Suppressor macrophage (primary cell): Measurements from ENCODE around the gene LY6G5C.

Source experiments
- DNase-seq, 4 experiments: peaks; one replicate each; pipeline ENCODE4 v3.0.0-alpha.2; 2020 to 2022

The LY6G5C gene

GRCh38 chr6:31691078-31691463 lies 10.2 kb upstream of the LY6G5C start:
- DNase-seq = no peak

DNA sequence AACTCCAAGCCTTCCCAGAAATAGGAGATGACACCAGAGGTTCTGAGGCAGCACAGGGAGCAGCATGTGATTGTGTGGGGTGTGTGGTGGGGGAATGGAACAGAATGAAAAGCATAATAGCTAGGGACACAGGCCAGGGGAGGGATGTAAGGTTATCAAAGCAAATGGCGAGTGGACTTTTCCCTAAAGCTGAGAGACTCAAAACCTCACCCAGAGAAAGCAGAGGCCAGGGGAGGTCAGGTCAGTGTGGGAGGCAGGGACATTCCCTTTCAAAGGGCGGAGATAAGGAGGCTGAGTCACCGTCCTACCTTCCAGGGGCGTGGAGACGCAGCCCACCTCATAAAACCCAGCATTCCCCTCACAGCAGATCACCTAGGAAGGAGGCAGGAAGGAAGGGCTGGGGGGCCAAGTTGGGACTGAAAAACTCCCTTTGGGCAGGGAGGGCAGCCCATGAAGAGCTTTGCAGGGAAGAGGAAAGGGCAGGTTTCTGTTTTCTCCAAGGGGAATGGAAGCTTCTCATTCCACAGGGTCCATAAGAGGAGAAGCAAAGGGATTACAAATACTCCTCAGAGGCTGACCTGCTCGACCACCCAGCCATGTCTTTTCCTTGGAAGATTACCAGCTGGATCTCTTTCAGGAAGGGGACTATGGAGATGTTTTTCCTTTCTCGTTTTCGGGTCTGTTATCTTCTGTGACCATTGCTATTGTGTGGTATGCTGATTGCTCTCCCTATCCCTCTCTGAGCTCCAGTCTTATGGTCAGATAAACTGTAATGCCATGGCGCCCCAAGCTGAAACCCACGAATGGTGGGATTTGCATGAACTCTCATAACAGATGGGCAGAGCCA lies 9.6 kb upstream of the LY6G5C start:
- DNase-seq = no peak

- DNase-seq = no peak
Observed at GRCh38 chr6:31689249-31690110, 8.6 kb upstream of the LY6G5C start.

DNA sequence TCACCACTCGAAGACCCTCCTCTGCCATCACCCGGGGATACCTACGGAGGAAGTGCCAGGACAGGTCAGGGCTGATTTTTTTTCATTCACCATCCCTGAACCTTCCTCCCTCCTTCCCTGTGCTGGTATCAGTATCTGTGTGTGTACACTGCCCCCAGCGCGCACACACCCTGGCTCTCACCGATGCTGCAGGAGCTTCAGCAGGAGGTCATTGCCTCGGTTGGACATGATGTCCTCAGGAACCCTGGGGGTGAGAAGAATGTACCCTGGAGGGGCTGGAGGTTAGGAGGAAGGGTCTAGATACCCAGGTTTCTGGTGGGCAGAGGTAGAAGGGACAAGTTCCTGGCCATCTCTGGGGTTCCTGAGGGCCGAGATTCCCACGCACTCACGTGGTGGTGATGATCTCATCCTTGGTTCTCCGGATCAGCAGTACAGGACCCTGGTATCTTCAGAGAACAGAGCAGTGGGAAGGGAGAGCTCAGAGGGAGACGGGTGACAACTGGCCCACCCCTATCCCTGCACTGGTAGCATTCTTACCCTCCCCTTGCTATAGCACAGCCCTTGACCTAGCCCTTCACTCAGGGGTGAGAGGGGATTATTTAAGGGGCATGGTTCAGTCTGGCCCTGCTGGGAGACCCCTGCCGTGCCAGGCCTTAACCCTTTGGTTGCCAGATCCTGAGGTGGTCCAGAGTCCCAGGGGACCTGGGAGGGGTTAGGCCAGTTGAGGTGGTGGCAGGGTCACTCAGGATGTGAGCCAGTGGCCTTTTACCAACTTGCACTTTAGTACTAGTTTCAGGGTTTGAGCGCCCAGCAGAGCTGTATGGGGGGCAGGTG lies 7.2 kb upstream of the LY6G5C start:
- DNase-seq = no peak

GRCh38 chr6:31687321-31687720 lies 6.5 kb upstream of the LY6G5C start:
- DNase-seq = no peak

- no peak for DNase-seq
Observed at GRCh38 chr6:31686483-31686882, 5.6 kb upstream of the LY6G5C start.

DNA sequence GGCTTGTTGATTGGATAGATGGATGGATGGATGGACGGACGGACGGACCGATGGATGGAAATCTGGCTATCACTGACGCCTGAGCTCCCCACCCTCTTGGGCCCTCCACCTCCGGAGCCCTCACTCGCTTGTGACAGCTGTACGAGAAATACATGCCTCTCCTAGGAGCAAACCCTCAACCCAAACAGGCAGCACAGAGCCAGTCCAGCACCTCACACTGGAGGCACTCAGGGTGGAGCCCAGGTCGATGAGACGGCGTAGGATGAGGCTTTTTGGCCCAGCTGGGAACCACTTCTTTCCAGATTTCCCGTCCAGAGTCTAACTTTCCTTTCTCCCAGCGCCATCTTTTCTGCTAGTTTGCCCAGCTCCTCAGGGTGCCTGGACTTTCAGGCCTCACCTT lies 2.7 kb upstream of the LY6G5C start:
- DNase-seq = no peak

DNA sequence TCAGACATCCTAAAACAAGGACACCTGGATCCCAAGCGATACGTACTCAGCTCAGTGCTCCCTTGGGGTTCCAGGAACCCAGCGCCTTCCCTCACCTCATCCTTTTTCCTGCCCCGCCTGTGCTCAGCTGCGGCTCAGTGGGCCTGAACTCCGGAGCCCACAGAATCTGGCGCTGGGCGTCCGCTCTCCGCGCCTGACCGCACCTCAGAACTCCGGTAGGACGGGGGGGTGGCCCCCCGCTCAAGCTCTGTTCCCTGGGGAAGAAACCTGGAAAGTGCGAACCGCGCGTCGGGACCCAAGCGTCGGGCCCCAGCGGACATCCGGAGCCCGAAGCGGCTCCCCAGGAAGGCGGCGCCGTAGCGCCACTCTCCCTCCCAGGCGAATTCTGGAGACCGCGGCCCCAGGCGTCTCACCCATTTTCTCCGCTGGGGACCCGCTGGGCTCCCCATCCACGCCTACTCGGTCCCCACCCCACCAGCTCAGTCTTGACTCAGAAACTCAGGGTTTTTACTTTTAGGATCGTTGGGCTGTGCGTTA lies 336 bp upstream of the LY6G5C start:
- DNase-seq = peak; percentile 59 to 82 (median 66)

- no peak for DNase-seq
Observed at GRCh38 chr6:31677955-31678354, 2.9 kb downstream of the LY6G5C start.

GRCh38 chr6:31676904-31677303 lies 4.0 kb downstream of the LY6G5C start:
- no peak for DNase-seq

DNA sequence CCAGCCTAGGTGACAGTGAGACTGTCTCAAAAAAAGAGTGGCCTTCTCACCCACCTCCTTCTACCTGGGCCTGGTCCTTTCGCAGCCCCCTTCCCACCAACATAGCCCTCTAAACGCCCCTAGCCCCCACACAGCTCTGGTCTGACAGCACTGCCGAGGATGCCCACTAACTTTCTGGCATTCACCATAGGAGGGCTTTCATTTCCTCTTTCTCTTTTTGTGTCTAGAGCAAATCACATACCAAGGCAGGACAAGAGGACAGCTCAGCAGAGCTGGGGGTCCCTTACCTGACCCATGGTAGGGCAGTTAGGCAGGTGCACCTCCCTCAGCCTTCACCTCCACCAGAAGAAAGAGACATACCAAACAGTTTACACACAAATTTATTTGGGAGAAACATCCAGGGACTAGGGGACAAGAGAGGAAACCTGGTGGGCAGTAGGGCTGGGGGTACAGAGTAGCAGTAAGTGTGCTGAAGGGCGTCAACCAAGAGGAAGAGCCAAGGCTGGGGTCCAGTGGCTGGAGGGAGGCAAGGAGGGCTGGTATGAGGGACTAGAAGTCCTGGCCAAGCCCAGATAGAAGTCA lies 4.5 kb downstream of the LY6G5C start:
- no peak for DNase-seq

GRCh38 chr6:31669676-31670075 lies 11.2 kb downstream of the LY6G5C start, which contains the start of gene LY6G5B:
Gene LY6G5B, plus strand, starts transcription at chr6:31669976. Its CDS starts 975 bp downstream, at chr6:31670951.
- DNase-seq = no peak

DNA sequence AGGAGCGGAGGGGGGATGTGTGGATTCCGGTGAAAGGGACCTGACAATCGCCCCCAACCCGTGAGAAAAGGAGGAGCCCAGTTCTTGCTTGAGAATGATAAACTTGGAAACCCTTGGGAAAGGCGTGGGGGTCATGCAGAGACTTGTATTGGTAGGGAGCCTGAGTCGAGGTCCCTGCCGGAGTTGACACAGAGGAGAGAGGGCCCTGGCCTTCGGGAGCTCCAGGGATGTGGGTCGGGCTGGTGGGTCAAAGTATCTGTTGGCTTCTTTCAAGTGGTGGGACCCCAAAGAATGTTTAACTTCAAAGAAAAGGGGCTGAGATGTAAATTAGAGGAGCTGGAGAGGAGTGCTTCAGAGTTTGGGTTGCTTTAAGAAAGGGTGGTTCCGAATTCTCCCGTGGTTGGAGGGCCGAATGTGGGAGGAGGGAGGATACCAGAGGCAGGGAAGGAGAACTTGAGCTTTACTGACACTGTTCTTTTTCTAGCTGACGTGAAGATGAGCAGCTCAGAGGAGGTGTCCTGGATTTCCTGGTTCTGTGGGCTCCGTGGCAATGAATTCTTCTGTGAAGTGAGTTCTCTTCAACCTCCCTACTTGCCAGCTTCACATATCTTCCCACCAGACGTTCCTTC lies 14.4 kb downstream of the LY6G5C start:
- DNase-seq = peak; percentile 71 to 87 (median 80)

DNA sequence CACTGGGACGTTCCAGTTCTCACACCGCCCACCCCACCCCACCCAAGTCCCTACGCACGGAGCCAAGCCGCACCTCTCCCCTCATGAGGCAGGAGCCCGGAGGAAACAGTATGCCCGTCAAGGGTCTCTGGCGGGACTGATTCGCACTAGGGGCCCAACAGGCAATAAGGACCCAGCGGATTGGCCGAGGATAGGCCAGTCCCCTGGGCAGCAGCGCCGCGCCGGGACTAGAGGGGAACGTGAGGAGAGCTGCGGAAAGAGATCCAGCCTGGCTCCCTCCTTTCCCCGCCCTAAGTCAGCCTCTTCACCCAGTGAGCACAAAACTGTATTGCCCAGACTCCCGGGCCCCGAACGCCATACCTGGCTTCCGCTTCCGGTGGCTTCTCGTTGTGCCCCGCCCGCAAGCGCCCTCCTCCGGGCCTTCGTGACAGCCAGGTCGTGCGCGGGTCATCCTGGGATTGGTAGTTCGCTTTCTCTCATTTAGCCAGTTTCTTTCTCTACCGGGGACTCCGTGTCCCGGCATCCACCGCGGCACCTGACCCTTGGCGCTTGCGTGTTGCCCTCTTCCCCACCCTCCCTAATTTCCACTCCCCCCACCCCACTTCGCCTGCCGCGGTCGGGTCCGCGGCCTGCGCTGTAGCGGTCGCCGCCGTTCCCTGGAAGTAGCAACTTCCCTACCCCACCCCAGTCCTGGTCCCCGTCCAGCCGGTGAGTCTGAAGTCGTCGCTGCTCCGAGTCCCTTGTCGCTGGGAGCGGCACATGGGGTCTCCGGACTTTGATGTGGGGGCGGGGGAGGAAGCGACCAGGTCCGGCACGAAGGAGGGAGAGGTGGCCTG lies 15.1 kb downstream of the LY6G5C start, which contains the start of gene CSNK2B:
CSNK2B (plus strand) TSS at position 580 of the 836 bp plus-strand sequence. CDS start 752 bp downstream, outside the sequence.
- DNase-seq = peak; percentile 98 to 99 (median 99)

GRCh38 chr6:31664790-31665500 lies 15.9 kb downstream of the LY6G5C start, which contains the start of gene GPANK1:
Gene GPANK1, minus strand, starts transcription at chr6:31664997. Its CDS starts 519 bp downstream, at chr6:31664478.
- DNase-seq = peak; percentile 95 to 98 (median 97)

DNA sequence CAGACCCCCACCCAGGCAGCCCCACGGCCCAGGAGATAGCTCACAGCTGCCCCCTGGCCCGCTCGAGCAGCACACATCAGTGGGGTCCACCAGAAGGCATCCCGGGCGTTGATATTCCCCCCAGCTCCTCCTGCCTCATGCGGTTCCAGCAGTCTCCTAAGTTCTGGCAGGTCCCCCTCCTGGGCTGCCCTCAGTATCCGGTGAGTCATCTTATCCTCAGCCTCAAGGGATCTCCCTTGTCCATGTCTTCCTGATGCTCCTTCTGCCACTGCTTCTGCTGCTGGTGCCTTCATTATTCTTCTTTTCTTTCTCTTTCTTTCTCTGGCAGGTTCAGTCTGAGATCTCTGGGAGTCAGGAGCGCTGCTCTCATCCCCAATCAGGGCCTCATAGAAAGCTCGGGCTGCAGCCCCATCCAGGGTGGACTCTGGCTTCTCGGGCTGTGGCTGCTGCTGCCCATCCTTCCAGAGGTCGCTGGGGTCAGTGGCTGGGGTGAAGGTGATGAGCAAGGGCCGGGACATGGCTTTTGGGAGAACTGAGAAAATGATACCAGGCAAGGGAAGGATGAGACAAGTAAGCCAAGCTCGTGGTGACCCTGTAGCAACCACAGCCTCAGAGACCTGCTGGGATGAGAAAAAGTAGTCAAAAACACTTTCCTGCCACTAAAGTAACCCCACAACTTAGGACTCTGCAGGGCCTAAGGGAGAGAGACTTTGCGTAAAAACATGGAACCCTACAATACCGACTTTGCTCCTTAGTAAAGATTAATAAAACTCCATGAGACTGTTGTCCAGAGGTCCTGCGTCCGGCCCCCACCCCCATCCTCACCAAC lies 16.7 kb downstream of the LY6G5C start:
- peak in 1 of 4 experiments; percentile 25 for DNase-seq

DNA sequence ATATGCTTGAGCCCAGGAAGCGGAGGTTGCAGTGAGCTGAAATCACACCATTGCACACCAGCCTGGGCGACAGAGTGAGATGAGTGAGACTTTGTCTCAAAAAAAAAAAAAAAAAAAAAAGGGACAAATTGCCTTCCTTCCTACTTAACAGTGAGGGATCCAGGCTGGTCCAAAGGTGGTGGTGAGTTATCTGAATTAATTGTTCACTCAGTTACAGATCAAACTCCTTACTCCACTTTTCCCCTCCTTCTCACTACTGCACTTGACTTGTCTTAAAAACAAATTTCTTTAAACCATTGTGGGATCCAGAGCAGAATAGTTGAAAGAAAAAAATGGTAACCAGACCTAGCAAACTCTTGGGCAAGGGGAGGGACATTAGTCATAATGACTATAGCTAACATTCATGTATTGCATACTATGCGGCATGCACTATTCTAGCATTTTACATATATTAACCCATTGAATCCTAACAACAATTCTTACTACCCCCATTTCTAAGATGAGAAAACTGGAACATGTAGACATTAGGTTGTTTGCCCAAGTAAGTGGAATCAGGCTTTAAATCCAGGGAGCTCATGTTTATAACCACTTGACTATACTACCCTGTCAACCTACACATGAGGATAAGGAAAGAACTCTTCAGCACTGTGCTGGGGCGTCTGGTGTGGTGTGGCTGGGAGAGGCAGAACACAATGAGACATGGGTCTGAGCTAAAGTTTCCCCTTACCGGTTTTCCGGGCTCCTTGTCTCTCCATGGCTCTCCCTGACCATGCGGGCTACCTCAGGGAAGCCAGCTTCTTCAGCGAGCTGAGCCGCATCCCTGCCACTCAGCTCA lies 17.5 kb downstream of the LY6G5C start:
- peak in 2 of 4 experiments; percentile 27 to 45 for DNase-seq
